SK-N-SH treated with all-trans-retinoic acid at 6 μM for 48 hours (cell line): Measurements from ENCODE around the gene OR10S1.

Source experiments
- CSDC2 ChIP-seq: fragments of 250-450 bp; sonication (Bioruptor Pico); IDR thresholded peaks from 2 replicates; pipeline ENCODE4 v1.5.0; 2020; ENCODE audit warnings: mild to moderate bottlenecking, moderate library complexity
- ISL1 ChIP-seq: fragments of 250-450 bp; sonication (Bioruptor Pico); IDR thresholded peaks from 2 replicates; pipeline ENCODE4 v2.1.2; 2022; ENCODE audit warnings: mild to moderate bottlenecking, moderate library complexity
- TOX ChIP-seq: fragments of 250-450 bp; sonication (Bioruptor Pico); IDR thresholded peaks from 2 replicates; pipeline ENCODE4 v1.8.0; 2021; ENCODE audit warnings: mild to moderate bottlenecking, moderate library complexity, borderline replicate concordance
- ZC3H10 ChIP-seq: fragments of 250-450 bp; sonication (Bioruptor Pico); IDR thresholded peaks from 2 replicates; pipeline ENCODE4 v1.5.1; 2021; ENCODE audit warnings: mild to moderate bottlenecking, moderate library complexity
- ZFP3 ChIP-seq: fragments of 250-450 bp; sonication (Bioruptor Pico); IDR thresholded peaks from 2 replicates; pipeline ENCODE4 v1.5.0; 2020; ENCODE audit warnings: mild to moderate bottlenecking, moderate library complexity
- ZFP30 ChIP-seq: fragments of 450-650 bp; formaldehyde crosslinking; IDR thresholded peaks from 2 replicates; pipeline ENCODE4 v1.5.0; 2022; ENCODE audit warnings: mild to moderate bottlenecking, moderate library complexity
- TF ChIP-seq, protein P1 (sequence below): fragments of 250-450 bp; sonication (Bioruptor Pico); IDR thresholded peaks from 2 replicates; pipeline ENCODE4 v1.5.1; 2020; ENCODE audit warnings: low read depth, mild to moderate bottlenecking, moderate library complexity
- TF ChIP-seq, protein P2 (sequence below): fragments of 250-450 bp; sonication (Bioruptor Pico); IDR thresholded peaks from 2 replicates; pipeline ENCODE4 v1.5.1; 2021; ENCODE audit warnings: mild to moderate bottlenecking, moderate library complexity

DNA sequence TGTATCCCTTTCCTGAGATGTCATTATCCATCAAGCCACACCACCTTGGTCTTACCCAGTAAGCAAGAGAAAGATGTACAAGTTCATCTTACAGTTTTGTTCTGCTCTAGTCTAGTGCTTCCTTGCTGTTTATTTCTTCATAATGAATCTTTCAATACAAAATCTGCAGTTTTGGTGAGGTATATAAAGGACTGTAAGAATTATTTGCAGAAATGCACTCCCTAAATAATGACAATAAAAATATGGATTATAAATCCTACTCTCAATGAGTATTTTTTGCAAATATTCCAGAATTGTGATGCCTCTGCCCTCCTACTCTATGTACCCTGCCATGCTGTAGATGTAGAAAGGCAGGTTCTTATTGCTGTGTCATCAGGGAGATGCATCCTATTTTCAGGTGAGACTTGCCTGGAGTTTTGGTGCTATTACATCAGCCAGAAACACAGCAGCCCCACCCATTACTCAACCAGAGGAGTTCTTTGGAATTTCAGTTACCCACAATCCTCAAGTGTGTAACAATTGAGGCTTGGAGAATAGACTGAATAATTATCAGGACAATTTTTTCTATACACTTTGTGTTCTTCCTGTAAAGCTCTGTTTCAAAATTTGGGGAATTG lies at the start of gene OR10S1:
- TF ChIP-seq ZC3H10 (CRISPR knock-in tag) (no peak), ZFP3 (no peak), CSDC2 (CRISPR knock-in tag) (no peak), ISL1 (CRISPR knock-in tag) (no peak), ZFP30 (CRISPR knock-in tag) (no peak), TOX (CRISPR knock-in tag) (no peak)
- TF ChIP-seq, protein P1, sequence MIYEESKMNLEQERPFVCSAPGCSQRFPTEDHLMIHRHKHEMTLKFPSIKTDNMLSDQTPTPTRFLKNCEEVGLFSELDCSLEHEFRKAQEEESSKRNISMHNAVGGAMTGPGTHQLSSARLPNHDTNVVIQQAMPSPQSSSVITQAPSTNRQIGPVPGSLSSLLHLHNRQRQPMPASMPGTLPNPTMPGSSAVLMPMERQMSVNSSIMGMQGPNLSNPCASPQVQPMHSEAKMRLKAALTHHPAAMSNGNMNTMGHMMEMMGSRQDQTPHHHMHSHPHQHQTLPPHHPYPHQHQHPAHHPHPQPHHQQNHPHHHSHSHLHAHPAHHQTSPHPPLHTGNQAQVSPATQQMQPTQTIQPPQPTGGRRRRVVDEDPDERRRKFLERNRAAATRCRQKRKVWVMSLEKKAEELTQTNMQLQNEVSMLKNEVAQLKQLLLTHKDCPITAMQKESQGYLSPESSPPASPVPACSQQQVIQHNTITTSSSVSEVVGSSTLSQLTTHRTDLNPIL (CRISPR knock-in tag): no peak
- TF ChIP-seq, protein P2, sequence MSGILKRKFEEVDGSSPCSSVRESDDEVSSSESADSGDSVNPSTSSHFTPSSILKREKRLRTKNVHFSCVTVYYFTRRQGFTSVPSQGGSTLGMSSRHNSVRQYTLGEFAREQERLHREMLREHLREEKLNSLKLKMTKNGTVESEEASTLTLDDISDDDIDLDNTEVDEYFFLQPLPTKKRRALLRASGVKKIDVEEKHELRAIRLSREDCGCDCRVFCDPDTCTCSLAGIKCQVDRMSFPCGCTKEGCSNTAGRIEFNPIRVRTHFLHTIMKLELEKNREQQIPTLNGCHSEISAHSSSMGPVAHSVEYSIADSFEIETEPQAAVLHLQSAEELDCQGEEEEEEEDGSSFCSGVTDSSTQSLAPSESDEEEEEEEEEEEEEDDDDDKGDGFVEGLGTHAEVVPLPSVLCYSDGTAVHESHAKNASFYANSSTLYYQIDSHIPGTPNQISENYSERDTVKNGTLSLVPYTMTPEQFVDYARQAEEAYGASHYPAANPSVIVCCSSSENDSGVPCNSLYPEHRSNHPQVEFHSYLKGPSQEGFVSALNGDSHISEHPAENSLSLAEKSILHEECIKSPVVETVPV (CRISPR knock-in tag): no peak
